Keratinocyte (primary cell): Measurements from ENCODE around the gene ATXN10. TPM values are rescaled to one million over a fixed set of nuclear protein-coding genes. Genes with fewer than 3 reads are reported as not detected.

ENCODE experiments used
- DNase-seq: peaks from one replicate; pipeline ENCODE4 v3.0.0-alpha.2; 2011; ENCODE audit warnings: low read depth, missing footprints, low spot score
- FAIRE-seq: peaks from 2 replicates; lab custom pipeline; 2011; peaks lifted over from hg19 to GRCh38; lab: Jason Lieb, UNC
- H2AFZ ChIP-seq: 2 replicates; pipeline ENCODE4 v1.6.0; 2012; ENCODE audit warnings: low read length, control low read depth, inconsistent platforms; ENCODE audit not compliant: control insufficient read depth
- H3K27ac ChIP-seq: 2 replicates; pipeline ENCODE4 v1.5.1; 2011; ENCODE audit warnings: low read length; ENCODE audit not compliant: control insufficient read depth, insufficient read depth
- H3K27me3 ChIP-seq: 3 replicates; pipeline ENCODE4 v1.6.0; 2011; ENCODE audit warnings: low read length; ENCODE audit not compliant: control insufficient read depth, insufficient read depth; ENCODE audit errors: extremely low read depth
- H3K36me3 ChIP-seq, 2 experiments: 2 replicates in 1 of 2; 3 replicates in 1 of 2; pipeline ENCODE4 v1.5.1; 2011; ENCODE audit warnings: low read length in 2 of 2, mild to moderate bottlenecking in 1 of 2; ENCODE audit not compliant: control insufficient read depth in 2 of 2, insufficient read depth in 2 of 2; ENCODE audit errors: extremely low read depth in 1 of 2
- H3K4me1 ChIP-seq: 3 replicates; pipeline ENCODE4 v1.5.1; 2011; ENCODE audit warnings: low read length; ENCODE audit not compliant: control insufficient read depth, insufficient read depth; ENCODE audit errors: extremely low read depth
- H3K4me2 ChIP-seq: 3 replicates; pipeline ENCODE4 v1.6.0; 2011; ENCODE audit warnings: low read depth, low read length; ENCODE audit not compliant: control insufficient read depth, insufficient read depth; ENCODE audit errors: extremely low read depth
- H3K4me3 ChIP-seq, 3 experiments: fragments of 200-600 bp in 1 of 3; sonication (generic) in 1 of 3; 2 replicates in 2 of 3; 3 replicates in 1 of 3; pipeline ENCODE4 v1.5.1; 2011 to 2016; ENCODE audit warnings: low read length in 3 of 3, mild to moderate bottlenecking in 3 of 3, control low read depth in 2 of 3, inconsistent platforms in 1 of 3, low read depth in 1 of 3, mixed read lengths in 1 of 3, mixed run types in 1 of 3, moderate library complexity in 1 of 3; ENCODE audit not compliant: control insufficient read depth in 2 of 3, insufficient read depth in 2 of 3; ENCODE audit errors: extremely low read depth in 1 of 3
- H3K79me2 ChIP-seq: 2 replicates; pipeline ENCODE4 v1.6.0; 2012; ENCODE audit warnings: low read length; ENCODE audit not compliant: control insufficient read depth, insufficient read depth
- H3K9ac ChIP-seq: 3 replicates; pipeline ENCODE4 v1.6.0; 2011; ENCODE audit warnings: low read length; ENCODE audit not compliant: control insufficient read depth, insufficient read depth; ENCODE audit errors: extremely low read depth
- H3K9me1 ChIP-seq: 3 replicates; pipeline ENCODE4 v1.6.0; 2011; ENCODE audit warnings: low read length; ENCODE audit not compliant: control insufficient read depth, insufficient read depth; ENCODE audit errors: extremely low read depth
- H3K9me3 ChIP-seq: 2 replicates; pipeline ENCODE4 v1.5.1; 2012; ENCODE audit warnings: low read depth, low read length; ENCODE audit not compliant: control insufficient read depth
- H4K20me1 ChIP-seq: 3 replicates; pipeline ENCODE4 v1.6.0; 2011; ENCODE audit warnings: low read length; ENCODE audit not compliant: control insufficient read depth, insufficient read depth; ENCODE audit errors: extremely low read depth
- CTCF ChIP-seq, 3 experiments: IDR thresholded peaks in 1 of 3; conservative IDR thresholded peaks in 1 of 3; optimal IDR thresholded peaks in 1 of 3; 2 replicates in 2 of 3; 3 replicates in 1 of 3; pipeline versions ENCODE3 to v1.5.1; 2011; ENCODE audit warnings: low read length in 3 of 3, mild to moderate bottlenecking in 3 of 3, moderate library complexity in 2 of 3, control low read depth in 1 of 3, inconsistent platforms in 1 of 3; ENCODE audit not compliant: insufficient read depth in 2 of 3; ENCODE audit errors: extremely low read depth in 1 of 3
- EZH2 ChIP-seq: IDR thresholded peaks from one replicate; pipeline ENCODE4 v1.6.1; 2012; ENCODE audit warnings: inconsistent platforms, mild to moderate bottlenecking, low read length, moderate library complexity
- dilution Hi-C: fragments of 300-500 bp; cut with MboI; formaldehyde crosslinking; loops from one replicate; pipeline ENCODE4 v1.7.0; 2020; ENCODE audit warnings: low sequenced_read_pairs; ENCODE audit not compliant: extremely low pct_ligation_motif_present
- polyA plus RNA-seq, 5 experiments: library from polyadenylated mRNA; depleted of rRNA in 3 of 5; stranded (reverse) in 3 of 5; stranded (forward) in 1 of 5; unstranded in 1 of 5; fragments of >200 nt; gene quantifications; 1 replicate in 1 of 5; 2 replicates in 3 of 5; 3 replicates in 1 of 5; pipeline versions ENCODE4 v1.2.1 to v1.2.3, GENCODE V29; 2011 to 2012; ENCODE audit warnings: missing spikeins in 2 of 5, low read depth in 1 of 5, low replicate concordance in 1 of 5

Gene ATXN10
- polyA plus RNA-seq, 1 donor (not counting 4 experiments of a cell fraction or from before 2014, with no cell fraction given): 276 TPM

- dilution Hi-C loops: no loop called here
- H3K9me1 ChIP-seq: no peaks in the 10 kb centered on the region
- no peak for DNase-seq
- no peak overlapping the region for H3K9ac ChIP-seq
- no peak for TF ChIP-seq CTCF (optimal IDR thresholded peaks at IDR 0.05 in 1 of 3, IDR thresholded peaks at IDR 0.05 in 1 of 3, conservative IDR thresholded peaks at IDR 0.05 in 1 of 3; ENCODE audit: extremely low read depth in 1 of 3, insufficient read depth in 2 of 3, low read length in 3 of 3)
- TF ChIP-seq EZH2: no peak
- H2AFZ ChIP-seq: no peak overlapping the region
- no peak overlapping the region for H3K27ac ChIP-seq
- H4K20me1 ChIP-seq: no peaks in the 10 kb centered on the region
- FAIRE-seq: no peak
- peaks cover 0 to 6% of the 10 kb centered on the region in 2 experiments for H3K36me3 ChIP-seq
- H3K4me2 ChIP-seq: no peak overlapping the region
- H3K4me3 ChIP-seq: no peak overlapping the region
- H3K9me3 ChIP-seq: no peaks in the 10 kb centered on the region
- H3K27me3 ChIP-seq: no peaks in the 10 kb centered on the region
- H3K79me2 ChIP-seq: peaks cover 2% of the 10 kb centered on the region
- H3K4me1 ChIP-seq: no peaks in the 10 kb centered on the region
Observed at GRCh38 chr22:45771057-45771456, 99.4 kb downstream of the ATXN10 start.

GRCh38 chr22:45771711-45772110 lies 100.1 kb downstream of the ATXN10 start:
- Histone ChIP-seq H3K9ac (no peak overlapping the region), H3K27ac (no peak overlapping the region), H3K27me3 (no peaks in the 10 kb centered on the region), H3K4me1 (no peaks in the 10 kb centered on the region), H3K4me3 (no peak overlapping the region), H3K9me1 (no peaks in the 10 kb centered on the region), H3K4me2 (no peak overlapping the region), H3K9me3 (no peaks in the 10 kb centered on the region), H3K79me2 (peaks cover 2% of the 10 kb centered on the region), H3K36me3 (peaks cover 0 to 6% of the 10 kb centered on the region in 2 experiments), H4K20me1 (no peaks in the 10 kb centered on the region), H2AFZ (no peak overlapping the region)
- dilution Hi-C loops: no loop called here
- FAIRE-seq (no peak), DNase-seq (no peak)
- TF ChIP-seq EZH2: no peak
- TF ChIP-seq CTCF (optimal IDR thresholded peaks at IDR 0.05 in 1 of 3, IDR thresholded peaks at IDR 0.05 in 1 of 3, conservative IDR thresholded peaks at IDR 0.05 in 1 of 3; ENCODE audit: extremely low read depth in 1 of 3, insufficient read depth in 2 of 3, low read length in 3 of 3): no peak
